Gastroesophageal sphincter (tissue), 4 donors: ENCODE results near the gene SLC52A1. TPM values are rescaled to one million over a fixed set of nuclear protein-coding genes. Genes with fewer than 3 reads are reported as not detected.

ENCODE experiments used
- ATAC-seq: fragments of 150-250 bp; one replicate; pipeline ENCODE4 v1.9.1; 2016; ENCODE audit warnings: mild to moderate bottlenecking, moderate library complexity
- H3K27ac ChIP-seq, 4 donors: fragments of 200-600 bp; sonication (generic) in 3 of 4; 1 replicate in 3 of 4; 2 replicates in 1 of 4; pipeline ENCODE4 v1.5.1; 2016 to 2019
- H3K27me3 ChIP-seq: fragments of 200-600 bp; sonication (generic); one replicate; pipeline ENCODE4 v1.5.1; 2019
- H3K36me3 ChIP-seq, 2 donors: fragments of 200-600 bp; sonication (generic); one replicate each; pipeline ENCODE4 v1.5.1; 2019; ENCODE audit warnings: control low read depth in 1 of 2
- H3K4me1 ChIP-seq, 3 donors: fragments of 200-600 bp; sonication (generic); 1 replicate in 2 of 3; 2 replicates in 1 of 3; pipeline ENCODE4 v1.5.1; 2016 to 2019; ENCODE audit warnings: control low read depth in 2 of 3
- H3K4me3 ChIP-seq, 2 donors: fragments of 200-600 bp; sonication (generic); one replicate each; pipeline ENCODE4 v1.5.1; 2019; ENCODE audit warnings: mild to moderate bottlenecking in 1 of 2, moderate library complexity in 1 of 2
- H3K9me3 ChIP-seq, 3 donors: fragments of 200-600 bp; sonication (generic); one replicate each; pipeline ENCODE4 v1.5.1; 2017 to 2019; ENCODE audit warnings: control low read depth in 2 of 3
- EP300 ChIP-seq: sonication (generic); formaldehyde crosslinking; IDR thresholded peaks from one replicate; pipeline ENCODE4 v1.6.1; 2017; ENCODE audit warnings: antibody characterized with exemption, mild to moderate bottlenecking
- POLR2A ChIP-seq, 2 donors: fragments of 450-650 bp; IDR thresholded peaks; one replicate each; pipeline ENCODE4 v1.6.1; 2017; ENCODE audit warnings: antibody characterized with exemption in 2 of 2, mild to moderate bottlenecking in 2 of 2, moderate library complexity in 1 of 2
- POLR2AphosphoS5 ChIP-seq: sonication (generic); formaldehyde crosslinking; IDR thresholded peaks from one replicate; pipeline ENCODE4 v1.6.1; 2017; ENCODE audit warnings: antibody characterized with exemption
- WGBS, 2 donors: methylation state at CpG; one replicate each; pipeline ENCODE4 v1.1.5; 2018; ENCODE audit warnings: low coverage in 1 of 2; 5-methylcytosine and 5-hydroxymethylcytosine counted together
- total RNA-seq, 4 donors: library from RNA; depleted of rRNA; stranded (reverse); fragments of >200 nt; gene quantifications; one replicate each; pipeline ENCODE4 v1.1.0, GENCODE V29; 2016
- TF ChIP-seq, protein P1 (sequence below), 4 experiments: fragments of 200-600 bp in 2 of 4; fragments of 450-650 bp in 2 of 4; sonication (generic) in 1 of 4; IDR thresholded peaks; one replicate each; pipeline ENCODE4 v1.5.1; 2017 to 2019; ENCODE audit warnings: antibody characterized with exemption in 4 of 4, mild to moderate bottlenecking in 2 of 4, moderate library complexity in 2 of 4

Gene SLC52A1
- total RNA-seq, 4 donors from 2014 or later: not detected

DNA sequence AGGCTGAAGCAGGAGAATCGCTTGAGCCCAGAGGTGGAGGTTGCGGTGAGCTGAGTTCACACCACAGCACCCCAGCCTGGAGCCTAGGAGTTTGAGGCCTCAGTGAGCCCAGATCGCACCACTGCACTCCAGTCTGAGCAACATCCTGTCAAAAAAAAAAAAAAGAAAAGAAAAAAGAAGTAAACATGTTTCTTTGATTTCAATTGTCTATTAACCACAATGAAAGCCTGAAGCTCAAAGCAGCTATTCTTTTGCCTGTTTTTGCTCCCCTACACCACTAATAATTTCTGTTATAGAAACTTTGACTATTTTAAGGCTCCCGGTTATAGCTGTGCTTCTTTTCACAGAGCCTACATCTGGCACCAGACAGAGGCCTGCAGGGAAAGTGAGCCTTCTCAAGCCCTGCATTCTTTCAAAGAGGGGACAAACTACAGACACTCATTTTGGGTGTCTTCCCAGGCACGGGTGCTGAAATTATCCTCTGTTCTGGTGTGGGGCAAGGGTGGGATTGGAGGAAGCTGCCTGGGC, 14.2 kb upstream of the SLC52A1 start:
- Histone ChIP-seq H3K36me3 (no peaks in the 10 kb centered on the region), H3K27me3 (no peaks in the 10 kb centered on the region), H3K4me3 (no peak overlapping the region), H3K4me1 (peaks cover 0 to 9% (median 3%) of the 10 kb centered on the region in 3 donors), H3K9me3 (no peaks in the 10 kb centered on the region), H3K27ac (peak overlapping the region in 3 of 4 donors; percentile 40 to 64 (median 42))
- WGBS, 2 donors: 48 to 86% methylated on average over 3 to 5 of the region's 5 CpGs
- no peak for ATAC-seq
- TF ChIP-seq, protein P1, sequence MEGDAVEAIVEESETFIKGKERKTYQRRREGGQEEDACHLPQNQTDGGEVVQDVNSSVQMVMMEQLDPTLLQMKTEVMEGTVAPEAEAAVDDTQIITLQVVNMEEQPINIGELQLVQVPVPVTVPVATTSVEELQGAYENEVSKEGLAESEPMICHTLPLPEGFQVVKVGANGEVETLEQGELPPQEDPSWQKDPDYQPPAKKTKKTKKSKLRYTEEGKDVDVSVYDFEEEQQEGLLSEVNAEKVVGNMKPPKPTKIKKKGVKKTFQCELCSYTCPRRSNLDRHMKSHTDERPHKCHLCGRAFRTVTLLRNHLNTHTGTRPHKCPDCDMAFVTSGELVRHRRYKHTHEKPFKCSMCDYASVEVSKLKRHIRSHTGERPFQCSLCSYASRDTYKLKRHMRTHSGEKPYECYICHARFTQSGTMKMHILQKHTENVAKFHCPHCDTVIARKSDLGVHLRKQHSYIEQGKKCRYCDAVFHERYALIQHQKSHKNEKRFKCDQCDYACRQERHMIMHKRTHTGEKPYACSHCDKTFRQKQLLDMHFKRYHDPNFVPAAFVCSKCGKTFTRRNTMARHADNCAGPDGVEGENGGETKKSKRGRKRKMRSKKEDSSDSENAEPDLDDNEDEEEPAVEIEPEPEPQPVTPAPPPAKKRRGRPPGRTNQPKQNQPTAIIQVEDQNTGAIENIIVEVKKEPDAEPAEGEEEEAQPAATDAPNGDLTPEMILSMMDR (IDR thresholded peaks at IDR 0.05): no peak
- no peak for TF ChIP-seq POLR2AphosphoS5
- TF ChIP-seq POLR2A (IDR thresholded peaks at IDR 0.05): no peak
- no peak for TF ChIP-seq EP300

DNA sequence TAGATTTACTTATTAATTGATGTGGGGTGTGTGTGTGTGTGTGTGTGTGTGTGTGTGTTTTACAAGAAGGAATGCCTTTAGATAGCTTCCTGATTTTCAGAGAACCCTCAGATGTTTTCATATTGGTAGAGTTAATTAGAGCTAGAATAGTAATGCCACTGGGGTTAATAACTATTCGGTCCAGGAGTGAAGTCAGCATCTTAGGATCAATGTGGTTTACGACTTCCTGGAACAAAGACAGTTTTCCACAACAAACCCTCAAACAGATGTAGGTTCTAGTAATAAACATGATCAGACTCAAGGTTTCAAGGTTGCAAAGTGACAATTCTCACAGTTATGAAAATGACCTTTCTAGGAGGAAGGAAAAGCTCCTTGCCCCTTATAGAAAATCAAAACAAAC, 12.2 kb upstream of the SLC52A1 start:
- Histone ChIP-seq H3K4me3 (no peak overlapping the region), H3K36me3 (no peaks in the 10 kb centered on the region), H3K4me1 (peaks cover 0 to 9% (median 3%) of the 10 kb centered on the region in 3 donors), H3K9me3 (no peaks in the 10 kb centered on the region), H3K27me3 (no peaks in the 10 kb centered on the region), H3K27ac (no peak overlapping the region)
- ATAC-seq: no peak
- TF ChIP-seq EP300 (no peak), POLR2AphosphoS5 (no peak), POLR2A (IDR thresholded peaks at IDR 0.05) (no peak)
- TF ChIP-seq, protein P1 (IDR thresholded peaks at IDR 0.05): no peak
- 22% methylated on average over 2 of the region's 2 CpGs; no CpG with 5 or more reads in 1 of the 2 donors for WGBS, 2 donors

DNA sequence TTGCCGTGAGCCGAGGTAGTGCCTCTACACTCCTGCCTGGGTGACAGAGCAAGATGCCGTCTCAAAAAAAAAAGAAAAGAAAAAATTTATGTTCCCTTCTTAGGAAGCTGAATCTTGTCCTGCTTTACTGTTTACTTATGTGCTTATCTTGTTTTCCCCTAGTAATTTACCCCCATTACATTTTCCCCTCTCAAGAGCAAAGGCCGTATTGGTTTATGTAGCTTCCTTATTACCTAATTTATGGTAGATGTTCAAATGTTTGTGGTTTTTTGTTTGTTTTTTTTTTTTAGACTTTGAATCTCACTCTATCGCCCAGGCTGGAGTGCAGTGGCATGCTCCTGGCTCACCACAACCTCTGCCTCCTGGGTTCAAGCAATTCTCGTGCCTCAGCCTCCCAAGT, 10.3 kb upstream of the SLC52A1 start:
- ATAC-seq: no peak

DNA sequence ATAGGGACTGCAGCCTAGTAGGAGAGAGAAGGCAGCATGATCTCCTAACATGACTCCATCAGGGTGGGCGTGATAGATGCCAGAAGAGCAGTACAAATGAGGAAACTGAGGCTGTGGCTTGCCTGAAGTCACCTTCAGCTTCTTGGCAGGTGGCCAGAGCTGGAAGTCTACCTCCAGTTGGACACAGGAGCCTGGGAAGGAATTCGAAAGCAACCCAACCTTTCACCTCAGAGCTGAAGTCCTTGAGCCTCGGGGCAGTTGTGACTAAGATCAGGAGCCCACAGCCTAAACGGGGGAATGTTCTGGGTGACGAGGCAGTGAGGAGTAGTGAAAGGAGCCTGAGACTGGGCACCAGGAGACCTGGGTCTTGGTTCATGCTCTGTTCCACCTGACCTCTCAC, 9.4 kb upstream of the SLC52A1 start:
- TF ChIP-seq POLR2AphosphoS5 (no peak), POLR2A (IDR thresholded peaks at IDR 0.05) (no peak), EP300 (no peak)
- TF ChIP-seq, protein P1 (IDR thresholded peaks at IDR 0.05): no peak
- Histone ChIP-seq H3K27ac (no peak overlapping the region), H3K27me3 (no peaks in the 10 kb centered on the region), H3K4me1 (peaks cover 0 to 3% (median 2%) of the 10 kb centered on the region in 3 donors), H3K9me3 (no peaks in the 10 kb centered on the region), H3K36me3 (no peaks in the 10 kb centered on the region), H3K4me3 (no peak overlapping the region)
- ATAC-seq: no peak
- 88 to 91% methylated on average over 3 to 4 of the region's 5 CpGs for whole genome bisulfite sequencing, 2 donors

More for the DNA sequence above, 10.3 kb upstream of the SLC52A1 start:
- Histone ChIP-seq H3K36me3 (no peaks in the 10 kb centered on the region), H3K27me3 (no peaks in the 10 kb centered on the region), H3K4me3 (no peak overlapping the region), H3K4me1 (peaks cover 0 to 9% (median 3%) of the 10 kb centered on the region in 3 donors), H3K9me3 (no peaks in the 10 kb centered on the region), H3K27ac (no peak overlapping the region)
- 80% methylated on average over 2 to 6 of the region's 6 CpGs for WGBS, 2 donors
- no peak for TF ChIP-seq EP300
- TF ChIP-seq POLR2AphosphoS5: no peak
- TF ChIP-seq, protein P1 (IDR thresholded peaks at IDR 0.05): no peak
- no peak for TF ChIP-seq POLR2A (IDR thresholded peaks at IDR 0.05)

DNA sequence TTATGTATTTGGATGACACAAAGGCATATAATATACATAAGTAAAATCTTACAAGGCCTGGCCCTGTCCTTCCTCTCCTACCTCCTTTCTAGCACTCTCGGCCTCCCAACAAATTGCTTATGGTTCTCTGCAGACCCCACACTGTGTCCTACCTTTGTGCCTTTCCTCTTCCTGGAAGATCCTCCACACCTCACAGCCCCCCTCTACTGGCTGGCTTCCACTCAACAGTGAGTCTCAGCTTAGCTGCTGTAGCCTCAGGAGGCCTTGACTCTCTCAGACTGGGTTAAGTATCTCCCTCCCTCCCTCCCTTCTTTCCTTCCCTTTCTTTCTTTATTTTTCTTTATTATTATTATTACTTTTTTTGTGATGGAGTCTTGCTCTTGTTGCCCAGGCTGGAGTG, 8.3 kb upstream of the SLC52A1 start:
- WGBS, 2 donors: 80 to 100% methylated on average over 1 of the region's 1 CpG
- Histone ChIP-seq H3K9me3 (no peaks in the 10 kb centered on the region), H3K36me3 (no peaks in the 10 kb centered on the region), H3K27ac (no peak overlapping the region), H3K4me3 (no peak overlapping the region), H3K4me1 (no peaks in the 10 kb centered on the region), H3K27me3 (no peaks in the 10 kb centered on the region)
- no peak for ATAC-seq
- TF ChIP-seq POLR2A (IDR thresholded peaks at IDR 0.05) (no peak), POLR2AphosphoS5 (no peak), EP300 (no peak)
- TF ChIP-seq, protein P1 (IDR thresholded peaks at IDR 0.05): no peak
